GM21717 (cell line): ENCODE results near the gene TMEM117.

Experiments used
- ATAC-seq: cut with Tn5 transposase; IDR thresholded peaks from one replicate; pipeline ENCODE4 v1.9.1; 2021; ENCODE audit warnings: mild to moderate bottlenecking, moderate library complexity; ENCODE audit not compliant: unreplicated experiment

The TMEM117 gene

DNA sequence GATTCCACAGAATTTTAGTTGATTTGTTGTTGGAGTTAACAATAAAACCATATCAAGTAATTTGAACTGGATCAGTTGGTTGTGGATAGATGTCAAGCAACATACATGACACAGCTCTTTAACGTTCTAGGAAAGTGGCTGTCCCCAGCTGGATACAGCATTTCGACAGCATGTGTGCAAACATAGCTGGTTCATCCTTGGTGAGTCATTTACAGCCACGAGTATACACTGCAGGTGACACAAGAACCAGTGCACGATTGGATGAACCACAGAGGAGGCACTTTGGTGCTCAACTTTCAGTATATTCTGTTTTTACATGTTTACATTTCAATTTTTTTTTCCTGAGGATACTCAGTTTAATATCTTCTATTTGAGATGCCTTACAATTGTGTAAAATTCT is 242.4 kb downstream of the TMEM117 start:
- ATAC-seq, result no peak

DNA sequence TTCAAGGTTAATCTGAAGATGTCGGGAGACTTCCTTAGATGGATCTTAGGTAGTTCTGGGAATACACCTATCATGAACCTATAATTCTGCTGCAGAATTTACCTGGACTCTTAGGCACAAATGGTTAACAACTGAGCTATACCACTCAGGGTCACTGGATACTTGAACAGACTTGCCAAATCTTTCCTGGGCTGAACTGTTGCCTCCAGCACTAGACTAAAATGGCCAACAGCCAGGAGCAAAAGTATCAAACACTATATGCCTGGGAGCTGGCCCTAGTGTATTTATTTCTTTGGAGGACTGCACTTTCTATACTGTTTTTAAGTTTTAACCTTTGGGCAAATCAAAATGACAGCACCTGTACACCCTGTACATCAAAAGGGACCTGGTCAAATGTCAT is 252.8 kb downstream of the TMEM117 start:
- no peak for ATAC-seq

DNA sequence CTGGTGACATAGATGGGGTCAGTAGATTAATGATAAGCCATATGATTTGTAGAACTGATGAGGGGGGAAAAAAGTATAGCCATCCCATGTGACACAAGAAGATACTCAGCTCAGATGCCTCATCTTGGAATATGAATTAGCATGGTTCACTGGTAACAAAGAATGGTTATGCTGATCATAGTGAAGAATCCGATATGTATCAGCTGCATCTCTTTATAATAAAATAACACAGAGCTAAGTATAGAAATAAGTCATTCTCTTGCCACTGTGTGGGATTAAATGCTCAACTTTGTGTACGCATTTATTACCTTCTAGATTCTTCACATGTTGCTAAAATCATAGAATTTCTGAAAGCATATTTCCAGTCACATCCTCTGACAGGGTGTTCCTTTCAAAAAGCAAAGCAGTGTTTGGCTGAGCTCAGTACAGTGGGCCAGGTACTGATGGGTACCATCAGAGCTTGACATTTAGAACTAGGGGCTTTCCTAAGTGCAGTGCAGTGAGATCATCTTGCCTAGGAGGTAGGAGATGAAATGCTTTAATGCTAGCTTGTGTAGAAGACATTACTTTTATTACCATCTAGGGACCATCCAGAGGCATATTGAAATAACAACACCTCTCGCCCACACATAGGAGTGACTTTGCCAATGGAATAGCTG is 256.2 kb downstream of the TMEM117 start:
- ATAC-seq, result no peak

DNA sequence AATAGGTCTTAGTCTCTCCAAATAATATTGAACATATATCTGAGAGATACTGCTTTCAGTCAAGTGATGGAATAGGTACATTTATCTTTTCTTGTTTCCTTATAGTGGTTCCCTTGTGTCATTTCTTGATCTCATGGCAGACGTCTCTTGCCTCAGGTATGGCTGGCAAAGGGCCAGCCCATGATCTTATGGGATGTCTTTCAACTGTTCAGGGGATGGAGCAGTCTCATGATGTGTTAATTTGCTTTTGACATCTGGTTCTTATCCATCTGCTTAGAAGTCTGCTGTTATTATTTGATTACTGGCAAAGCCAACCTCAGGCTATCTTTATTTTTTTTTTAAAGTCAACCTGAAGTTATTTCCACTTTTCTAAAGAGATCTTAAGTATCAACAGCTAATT is 262.9 kb downstream of the TMEM117 start:
- no peak for ATAC-seq

DNA sequence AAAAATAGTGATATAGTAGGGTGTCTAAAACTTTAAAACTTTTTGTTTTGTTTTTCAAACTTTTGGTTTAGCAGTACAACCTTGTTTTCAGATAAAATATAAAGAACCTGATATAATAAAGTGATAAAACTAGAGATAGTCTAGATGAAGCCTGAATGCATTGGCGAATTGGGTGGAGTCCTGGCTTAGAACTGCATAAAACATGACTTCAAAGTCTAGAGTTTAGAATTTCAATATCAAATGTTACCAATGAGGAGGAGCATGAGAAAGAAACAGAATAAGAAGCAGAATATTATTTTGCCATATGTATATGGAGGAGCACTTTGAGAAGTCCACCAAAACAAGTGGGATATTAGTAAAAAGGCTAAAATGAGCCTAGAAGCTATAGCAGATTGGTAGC is 263.6 kb downstream of the TMEM117 start:
- no peak for ATAC-seq

DNA sequence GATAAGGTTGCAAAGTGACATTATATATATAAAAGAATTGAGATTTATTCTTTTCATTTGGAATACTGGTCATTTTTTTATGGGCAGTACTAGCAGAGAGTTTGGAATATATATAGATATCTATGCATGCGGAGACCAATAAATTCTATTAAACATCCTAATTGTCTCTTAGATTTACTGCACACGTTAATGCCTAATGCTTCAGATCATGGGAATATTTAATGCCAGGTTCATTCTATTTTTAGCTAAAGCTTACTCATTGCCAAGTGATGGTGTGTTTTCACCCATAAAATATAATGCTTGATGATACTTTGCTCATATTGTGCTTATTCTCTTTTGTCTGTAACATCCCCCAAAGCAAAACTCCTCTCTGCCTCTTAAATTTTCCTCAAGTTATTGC is 264.4 kb downstream of the TMEM117 start:
- no peak for ATAC-seq

DNA sequence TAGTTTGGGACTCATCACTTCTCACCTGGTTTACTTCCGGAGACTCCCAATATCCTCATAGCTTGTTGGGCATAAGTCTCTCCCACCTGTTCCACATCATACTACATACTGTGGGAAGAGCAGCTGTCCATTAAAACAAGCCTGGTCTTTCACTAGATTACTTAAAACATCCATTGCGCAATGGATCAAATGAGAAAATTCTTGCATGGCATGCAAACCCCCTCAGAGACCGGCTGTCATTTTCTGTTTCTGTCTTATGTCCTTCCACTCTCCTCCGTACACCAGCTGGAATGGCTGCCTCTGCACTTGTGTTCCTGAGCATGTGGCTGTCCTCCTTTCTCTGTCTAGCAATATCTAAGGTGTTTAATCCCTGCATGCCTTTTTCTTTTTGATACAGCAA is 265.6 kb downstream of the TMEM117 start:
- no peak for ATAC-seq

DNA sequence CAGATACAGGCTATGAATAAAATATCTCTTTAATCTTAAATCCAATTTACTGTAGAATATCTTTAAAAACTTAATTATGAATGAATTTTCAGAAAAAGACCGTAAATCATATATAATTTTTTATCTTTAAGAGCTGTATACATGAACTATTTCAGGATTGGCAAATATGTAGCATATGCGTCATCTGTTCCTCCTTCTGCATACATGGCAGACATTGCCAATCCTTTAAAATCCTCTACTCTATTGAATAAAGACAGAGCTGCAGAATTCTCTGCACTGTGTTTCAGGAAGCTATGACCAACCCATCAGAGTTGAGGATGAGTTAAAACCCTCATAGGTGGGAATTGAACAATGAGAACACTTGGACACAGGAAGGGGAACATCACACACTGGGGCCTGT is 279.0 kb downstream of the TMEM117 start:
- no peak for ATAC-seq

DNA sequence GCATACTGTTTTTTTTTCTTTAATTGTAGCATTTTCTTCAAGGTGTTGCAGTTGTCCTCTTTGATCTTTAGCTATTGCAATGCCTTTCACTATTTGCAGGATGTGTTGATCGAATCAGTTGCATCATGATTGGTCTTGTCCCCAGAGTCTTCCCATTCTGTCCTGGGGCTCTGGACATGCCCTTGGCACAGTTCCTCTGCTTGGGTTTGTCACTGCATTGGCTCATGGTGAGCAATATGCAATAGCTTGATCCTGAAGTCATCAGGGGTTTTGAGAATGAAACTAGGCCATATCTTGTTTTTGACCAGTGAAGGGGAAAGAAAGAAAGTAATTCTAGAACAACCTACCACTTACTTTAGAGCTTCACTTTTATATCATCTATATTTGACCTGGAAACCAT is 281.5 kb downstream of the TMEM117 start:
- no peak for ATAC-seq

DNA sequence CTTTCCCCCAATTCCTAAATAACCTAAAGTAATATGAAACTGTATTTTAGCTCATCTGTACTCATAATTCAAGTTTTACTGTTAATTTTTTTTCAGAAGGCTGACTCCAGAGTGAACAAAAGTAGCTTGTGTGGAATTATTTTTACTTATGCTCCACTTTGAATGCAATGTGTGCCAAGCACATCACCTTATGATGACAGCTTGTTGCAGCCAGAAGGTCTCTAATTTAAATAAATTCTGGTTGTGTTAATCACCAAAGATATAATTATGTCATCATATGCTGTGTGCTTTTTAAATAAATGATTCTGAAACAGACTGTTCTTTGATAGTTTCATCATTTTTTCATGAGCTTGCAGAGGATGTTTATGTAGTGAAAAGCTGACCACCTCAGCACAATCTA is 283.1 kb downstream of the TMEM117 start:
- ATAC-seq, result no peak

DNA sequence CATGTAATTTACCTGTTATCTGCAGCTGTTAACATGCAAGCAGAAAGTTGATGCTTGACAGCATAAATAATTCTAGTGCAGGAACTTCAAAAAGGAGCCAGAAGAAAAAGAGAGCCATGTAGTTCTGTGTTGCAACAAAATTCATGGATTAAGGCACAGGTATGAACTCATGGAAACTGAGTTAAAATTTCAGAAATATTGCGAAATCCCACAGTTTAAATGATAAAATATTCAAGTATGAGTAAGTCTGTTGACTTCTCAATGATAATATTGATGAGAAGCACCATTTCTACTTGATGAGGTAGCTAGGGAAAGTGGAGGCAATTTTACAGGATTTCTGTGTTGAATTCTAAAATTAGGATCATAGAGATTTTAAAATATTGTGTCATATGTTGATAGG is 290.9 kb downstream of the TMEM117 start:
- ATAC-seq, result no peak

DNA sequence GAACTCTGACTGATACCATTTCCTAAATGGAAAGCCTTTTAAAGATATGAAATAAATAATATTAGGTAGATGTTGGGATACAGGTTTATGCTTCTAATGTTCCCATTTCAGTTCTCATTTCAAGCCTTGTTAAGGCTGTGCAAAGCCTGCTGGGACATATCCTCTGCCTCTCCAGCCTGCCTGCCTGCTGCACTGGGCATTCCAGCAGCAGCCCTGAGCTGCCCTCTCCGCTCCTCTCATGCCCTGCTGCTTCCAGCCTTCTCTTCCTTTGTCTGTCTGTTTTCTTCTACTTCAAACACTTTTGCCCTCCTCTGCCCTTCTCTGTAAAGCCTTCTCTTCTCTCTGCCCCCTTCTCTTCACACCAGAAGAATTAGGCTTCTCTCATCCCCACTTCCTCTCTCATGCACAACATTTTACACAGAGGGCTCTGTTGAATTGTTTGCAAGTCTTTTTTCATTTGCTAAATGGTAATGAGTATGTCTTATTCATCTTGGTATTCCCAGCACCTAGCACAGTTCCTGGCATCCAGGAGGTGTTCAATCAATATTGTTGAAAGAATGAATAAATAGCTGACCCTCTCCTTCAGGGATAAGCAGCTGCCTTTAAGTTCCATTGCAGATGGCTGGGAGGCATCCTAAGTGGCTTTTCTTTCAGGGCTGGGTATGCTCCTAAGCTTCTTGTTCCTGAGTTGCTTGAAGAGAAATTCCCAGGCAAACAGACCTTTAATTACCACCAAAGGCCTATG is 292.3 kb downstream of the TMEM117 start:
- no peak for ATAC-seq

DNA sequence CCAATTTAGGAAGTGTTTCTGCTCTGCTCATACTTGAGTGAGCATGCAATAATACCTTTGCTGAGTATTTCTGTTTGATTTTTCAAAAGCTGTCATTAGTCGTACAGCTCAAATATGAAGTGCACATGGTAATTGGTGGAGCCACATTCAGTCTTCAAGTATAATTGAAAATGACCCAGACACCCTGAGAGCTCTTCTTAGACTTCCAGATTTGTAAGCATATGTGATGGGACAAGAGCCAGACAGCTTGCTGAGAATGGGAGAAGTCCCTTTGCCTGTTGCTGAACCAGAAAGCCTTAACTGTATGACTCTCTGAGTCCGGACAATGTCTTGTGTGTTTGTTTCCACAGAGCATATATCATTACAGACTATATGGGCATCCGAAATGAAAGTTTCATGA is 307.3 kb downstream of the TMEM117 start:
- no peak for ATAC-seq

DNA sequence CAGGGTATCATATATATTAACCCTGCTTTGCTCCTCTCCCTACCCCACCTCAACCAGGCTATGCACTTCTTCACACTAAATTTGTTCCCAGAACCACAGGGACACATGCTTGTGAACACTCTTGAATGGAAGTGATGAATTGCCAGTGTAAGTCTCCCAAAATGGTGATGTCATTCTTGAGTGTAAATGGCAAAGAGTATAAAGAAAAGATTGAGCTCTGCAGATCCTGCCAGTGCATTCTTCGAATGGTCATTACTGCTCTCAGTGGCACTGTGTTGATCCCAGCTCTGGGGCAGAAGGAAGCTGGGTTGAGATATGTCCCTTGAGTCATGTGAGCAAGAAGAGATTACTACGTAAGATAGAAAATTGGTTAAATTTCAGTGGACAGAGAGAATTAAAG is 313.1 kb downstream of the TMEM117 start:
- ATAC-seq, result no peak

DNA sequence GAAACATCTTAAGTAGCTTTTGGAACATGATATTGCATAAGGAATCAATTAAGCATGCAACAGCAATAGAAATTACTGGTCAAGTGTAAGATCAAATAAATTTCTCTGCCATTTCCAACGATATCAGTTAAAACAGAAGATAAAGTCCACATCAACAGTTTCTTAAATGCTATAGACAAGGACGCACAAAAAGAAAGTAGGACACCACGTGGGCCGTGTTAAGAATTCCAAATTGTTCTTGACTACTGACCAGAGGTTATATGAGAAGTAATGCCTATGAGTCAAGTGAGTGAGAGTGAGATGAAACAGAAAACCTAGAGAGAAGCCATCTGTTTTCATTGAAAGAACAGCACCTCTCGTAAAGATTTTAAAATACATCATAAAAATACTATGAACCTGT is 318.2 kb downstream of the TMEM117 start:
- ATAC-seq, result no peak

DNA sequence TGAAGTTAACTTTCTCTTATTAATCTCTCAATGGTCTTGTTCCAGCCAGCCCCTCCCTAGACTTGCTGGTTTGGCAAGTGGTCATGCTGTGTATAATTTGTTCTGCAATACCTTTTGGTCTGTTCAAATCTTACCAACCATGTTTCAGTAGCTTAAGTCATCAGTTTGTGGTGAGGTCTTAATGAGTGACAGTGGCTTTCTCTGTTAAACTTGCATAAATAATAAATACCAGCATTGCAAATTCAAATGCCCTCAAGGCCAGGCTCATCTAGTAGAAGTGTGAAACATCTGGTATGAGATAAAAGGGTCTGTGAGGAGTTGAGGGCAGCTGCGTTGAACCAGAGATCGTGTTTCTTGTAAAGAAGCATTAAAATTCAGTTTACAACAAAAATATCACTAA is 319.5 kb downstream of the TMEM117 start:
- ATAC-seq, result no peak

DNA sequence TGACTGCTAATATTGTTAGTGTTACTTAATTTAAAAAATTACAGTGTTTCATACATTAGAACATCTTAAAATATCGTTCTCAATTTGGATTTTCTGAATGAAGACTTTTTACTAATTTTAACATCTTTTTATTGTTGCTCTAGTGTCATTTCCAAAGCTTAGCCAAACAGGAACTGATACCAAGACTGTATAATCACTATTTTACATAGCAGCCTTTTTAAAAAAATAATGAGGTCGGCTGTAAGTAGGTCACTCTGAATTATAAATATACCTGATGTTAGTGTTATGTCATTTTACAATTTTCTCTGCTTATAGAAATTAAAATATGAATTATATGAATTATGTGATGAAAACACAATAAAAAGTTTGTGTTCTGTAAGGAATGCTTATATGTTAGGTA is 321.5 kb downstream of the TMEM117 start:
- peak; percentile 95 for ATAC-seq

DNA sequence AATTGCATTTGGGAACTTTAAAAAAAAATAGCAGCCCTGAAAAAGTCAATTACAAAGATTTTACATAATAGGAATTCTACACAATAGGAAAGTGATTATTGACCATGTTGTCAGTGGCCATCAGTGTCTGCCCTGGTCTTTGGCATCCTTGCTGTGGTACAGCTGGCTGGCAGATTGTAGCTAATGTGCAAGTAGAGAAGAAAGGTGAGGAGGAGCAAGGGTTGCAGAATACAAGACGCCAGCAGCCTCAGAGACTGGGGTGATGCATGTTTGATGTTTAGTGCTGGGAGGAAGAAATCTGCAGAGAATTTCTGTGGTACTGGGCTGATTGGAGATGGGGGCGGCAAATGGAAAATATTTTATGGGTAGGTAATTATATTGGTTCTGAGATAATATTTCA is 322.9 kb downstream of the TMEM117 start:
- ATAC-seq, result no peak

DNA sequence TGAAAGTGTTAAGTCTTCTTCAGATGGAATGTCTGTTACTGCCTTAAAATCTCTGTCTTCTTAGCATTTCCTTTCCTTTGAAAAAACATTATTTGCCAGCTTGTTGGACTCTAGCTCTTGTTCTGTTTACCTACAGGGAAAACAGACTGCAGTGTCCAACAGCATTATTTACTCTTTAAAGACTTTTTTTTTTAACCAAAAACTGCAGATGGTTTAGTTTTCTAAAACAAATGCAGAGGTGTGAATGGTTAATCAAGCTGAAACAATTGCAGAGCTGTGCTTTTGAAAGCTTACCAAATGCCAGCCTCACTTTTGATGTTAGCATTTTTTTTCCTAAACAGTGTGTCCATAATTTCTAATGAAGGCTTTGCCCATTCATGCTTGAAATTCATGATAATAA is 323.3 kb downstream of the TMEM117 start:
- ATAC-seq, result no peak

DNA sequence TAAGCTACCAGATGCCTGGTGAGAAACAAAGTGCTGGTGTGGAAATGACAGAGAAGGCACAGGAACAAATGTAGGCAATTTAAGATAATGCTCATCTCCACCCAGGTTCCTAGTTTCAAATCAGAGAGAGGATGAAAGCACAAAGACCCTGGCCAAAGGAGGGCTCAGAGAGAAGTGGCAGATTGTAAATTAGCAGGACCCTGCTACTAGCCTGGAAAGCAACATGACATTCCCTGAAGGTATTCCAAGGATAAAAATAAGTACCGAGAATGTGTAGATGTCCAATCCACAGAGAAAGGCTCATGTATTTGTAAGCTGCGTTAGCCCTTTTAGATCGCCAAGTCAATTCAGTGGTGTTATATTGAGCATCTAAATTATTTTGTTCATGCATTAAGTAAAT is 324.0 kb downstream of the TMEM117 start:
- no peak for ATAC-seq

DNA sequence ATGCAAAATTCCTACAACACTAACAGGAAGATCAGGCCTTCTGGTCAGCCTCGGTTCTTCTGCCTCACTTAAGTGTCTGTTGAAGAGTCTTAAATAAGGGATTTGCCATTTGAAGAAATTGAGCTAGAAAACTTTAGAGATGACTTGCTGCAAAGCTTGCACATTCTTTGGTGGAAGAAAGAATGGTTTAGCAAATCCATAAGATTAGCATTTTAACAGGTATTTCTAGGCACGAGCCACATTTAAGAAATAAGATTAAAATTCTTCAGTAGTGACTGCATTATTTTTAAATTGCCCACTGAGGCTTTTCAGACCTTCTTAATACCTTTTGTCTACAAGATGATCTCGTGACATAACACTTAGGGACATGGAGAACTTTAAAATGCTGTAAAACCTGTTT is 327.1 kb downstream of the TMEM117 start:
- ATAC-seq, result no peak

DNA sequence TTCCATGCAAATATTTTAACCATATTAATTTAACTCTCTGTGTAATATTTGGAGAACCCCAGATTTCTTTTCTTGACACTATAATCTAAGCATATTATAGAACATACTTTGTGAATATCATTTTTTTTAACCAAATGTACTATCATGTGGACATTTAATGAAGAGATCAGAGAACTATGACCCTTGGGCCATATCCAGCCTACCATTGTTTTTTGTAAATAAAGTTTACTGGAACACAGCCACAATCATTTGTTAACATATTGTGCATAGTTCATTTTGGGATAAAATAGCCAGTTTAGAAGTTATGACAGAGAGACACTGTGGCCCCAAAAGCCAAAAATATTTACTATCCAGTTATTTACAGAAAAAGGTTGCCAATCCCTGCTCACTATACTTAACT is 338.2 kb downstream of the TMEM117 start:
- ATAC-seq, result no peak
